Right ventricle myocardium inferior (tissue), 1 donor: Measurements from ENCODE around the gene PRR29. TPM values are rescaled to one million over a fixed set of nuclear protein-coding genes. Genes with fewer than 3 reads are reported as not detected.

Experiments
- ATAC-seq: fragments of 200-7000 bp; cut with Tn5 transposase; one replicate; pipeline ENCODE4 v1.9.1; 2020; ENCODE audit warnings: mild to moderate bottlenecking, moderate library complexity
- DNase-seq: peaks from one replicate; pipeline ENCODE4 v3.0.0; 2021; ENCODE audit errors: missing footprints
- intact Hi-C: fragments of 100-400 bp; cut with DNase I; formaldehyde crosslinking; loops from one replicate; pipeline ENCODE4 v1.11.0; 2022
- total RNA-seq: library from RNA; stranded (reverse); fragmentation: NEBNext Ultra II Directional; extraction: Animal tissue kit (Norgen Biotek cat#: 25700); gene quantifications from one replicate; pipeline ENCODE4 v1.2.1, GENCODE V29; 2021
- donor health status: DM: no; HTN: yes; CAD: no; lungs with severe emphysema.

The PRR29 gene
- total RNA-seq, 1 donor from 2014 or later, result 0.51 TPM

DNA sequence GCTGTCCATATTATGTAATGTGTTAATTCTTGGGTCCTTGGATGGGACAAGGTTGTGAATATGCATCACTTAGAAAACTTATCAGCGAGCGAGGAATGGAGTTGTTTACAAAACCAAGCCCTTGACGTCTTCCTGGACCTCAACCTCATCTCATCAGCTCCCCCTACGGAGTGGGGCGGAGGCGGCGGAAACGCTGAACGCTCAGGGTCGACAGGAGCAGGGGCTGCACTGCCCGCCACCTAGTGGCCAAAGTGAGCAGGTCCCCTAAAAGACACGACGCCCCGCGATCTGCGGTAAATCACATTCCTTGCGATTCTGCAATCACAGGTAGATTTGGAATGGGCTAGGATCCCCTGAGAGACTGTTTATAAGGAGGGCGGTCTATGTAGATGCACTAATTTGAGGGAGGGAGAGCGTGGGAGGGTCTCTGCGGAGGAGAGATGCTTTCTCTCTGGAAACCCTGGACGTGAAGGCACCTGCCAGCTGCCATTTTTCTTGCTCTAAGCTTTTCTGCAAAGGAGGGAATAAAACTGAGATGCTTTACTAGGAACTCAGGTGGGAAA, 27.7 kb downstream of the PRR29 start:
- peak; percentile 61 for ATAC-seq
- DNase-seq, result peak; percentile 86
- intact Hi-C loops, result loop anchor here (2.0 kb wide), 2 partner anchors 107 to 257 kb away; partner anchors contain the start of gene GH1

DNA sequence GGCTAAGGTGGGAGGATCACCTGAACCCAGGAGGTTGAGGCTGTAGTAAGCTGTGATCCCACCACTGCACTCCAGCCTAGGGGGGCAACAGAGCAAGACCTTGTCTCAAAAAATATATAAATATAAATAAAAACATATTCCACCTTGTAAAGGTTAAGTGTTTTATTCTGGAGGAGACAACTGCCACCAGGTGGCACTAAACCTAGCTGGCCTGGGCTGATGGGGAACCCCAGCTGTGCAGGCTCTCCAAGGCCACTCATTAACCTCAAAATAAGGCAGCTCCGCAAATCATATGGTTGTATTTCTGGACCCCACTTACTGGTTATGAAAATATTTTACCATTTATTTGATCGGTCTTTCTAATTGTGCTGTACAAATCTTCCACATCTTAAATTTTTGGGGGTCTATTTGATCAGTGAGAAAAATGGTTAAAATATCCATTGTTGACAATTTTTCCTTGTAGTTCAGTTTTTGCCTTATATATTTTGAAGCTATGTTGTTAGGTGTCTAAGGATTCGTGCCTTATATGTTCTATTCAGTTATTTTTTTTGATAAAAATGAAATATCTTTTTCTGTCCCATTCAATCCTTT, 30.8 kb downstream of the PRR29 start:
- ATAC-seq (no peak), DNase-seq (peak; percentile 69)
- intact Hi-C loops, result loop anchor here (2.0 kb wide), 1 partner anchor 106 kb away; no protein-coding TSS in a partner anchor

DNA sequence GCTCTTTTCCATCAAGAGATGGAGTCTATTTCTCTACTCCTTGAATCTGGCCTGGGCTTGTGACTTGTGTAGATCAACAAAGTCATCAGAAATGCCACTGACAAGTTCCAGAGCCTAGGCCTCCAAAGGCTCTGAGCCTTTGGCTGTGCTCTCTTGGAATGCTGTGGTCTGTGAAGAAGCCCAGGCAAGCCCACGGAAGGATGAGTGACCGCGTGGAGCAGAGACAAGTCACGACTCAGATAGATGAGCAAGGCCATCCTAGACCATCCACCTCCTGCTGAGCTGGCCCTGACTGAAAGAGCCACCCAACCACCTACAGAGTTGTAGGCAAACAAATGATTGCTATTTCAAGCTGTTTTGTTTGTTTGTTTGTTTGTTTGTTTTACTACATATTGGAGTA, 33.9 kb downstream of the PRR29 start:
- intact Hi-C loops, result no loop called here
- DNase-seq (no peak), ATAC-seq (no peak)

DNA sequence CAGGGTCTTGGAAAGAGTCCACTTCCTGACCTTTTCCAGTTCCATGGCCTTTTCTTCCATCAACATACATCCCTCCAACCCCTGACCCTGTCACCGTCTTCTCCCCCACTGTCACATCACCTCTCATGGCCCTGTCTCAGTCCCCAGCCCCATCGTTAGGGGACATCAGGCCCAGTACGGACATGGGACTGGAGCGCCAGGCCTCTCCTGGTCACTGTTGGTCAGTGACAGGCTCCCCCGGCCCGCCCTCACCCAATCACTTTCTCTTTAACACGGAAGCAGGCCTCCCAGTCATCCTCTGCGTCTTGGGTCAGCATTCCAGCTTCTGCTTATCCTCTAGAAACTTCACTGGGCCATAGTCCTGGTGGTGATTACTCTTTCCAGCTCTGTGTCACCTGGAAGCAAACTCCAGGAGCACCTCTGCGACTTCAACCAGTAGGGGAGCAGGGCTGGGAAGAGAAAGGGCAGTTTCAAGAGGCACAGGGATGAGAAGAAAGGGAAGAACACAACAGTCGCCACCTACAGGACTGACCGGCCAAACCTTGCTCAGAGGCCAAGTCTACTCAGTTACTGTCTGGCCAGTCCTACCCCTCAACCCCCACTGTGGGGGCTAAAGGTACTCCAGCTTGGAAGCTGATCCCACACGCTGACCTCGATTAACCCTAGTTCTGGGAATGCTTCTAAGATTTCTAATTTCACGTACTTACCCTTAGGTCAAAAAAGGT, 38.2 kb downstream of the PRR29 start:
- ATAC-seq (no peak), DNase-seq (no peak)
- intact Hi-C loops, result no loop called here

DNA sequence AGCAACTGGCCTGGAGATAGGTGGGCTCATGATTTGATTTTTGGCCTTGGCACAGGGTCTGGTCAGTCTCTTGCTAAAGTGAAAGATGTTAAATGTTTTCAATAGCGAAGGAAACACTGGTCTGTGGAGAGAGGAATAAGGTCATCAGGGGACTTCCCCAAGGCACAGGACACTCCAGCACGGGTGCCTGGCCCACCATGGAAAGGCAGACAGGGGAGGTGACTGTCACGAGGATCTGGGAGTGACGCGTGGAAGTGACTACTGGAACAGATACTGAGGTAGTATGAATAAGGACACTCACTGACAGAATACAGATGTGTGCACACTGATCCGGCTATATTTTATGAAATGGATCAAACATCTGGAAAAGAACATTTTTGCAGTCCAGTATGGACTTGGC, 39.0 kb downstream of the PRR29 start:
- ATAC-seq, result no peak
- DNase-seq, result no peak
- intact Hi-C loops, result no loop called here

DNA sequence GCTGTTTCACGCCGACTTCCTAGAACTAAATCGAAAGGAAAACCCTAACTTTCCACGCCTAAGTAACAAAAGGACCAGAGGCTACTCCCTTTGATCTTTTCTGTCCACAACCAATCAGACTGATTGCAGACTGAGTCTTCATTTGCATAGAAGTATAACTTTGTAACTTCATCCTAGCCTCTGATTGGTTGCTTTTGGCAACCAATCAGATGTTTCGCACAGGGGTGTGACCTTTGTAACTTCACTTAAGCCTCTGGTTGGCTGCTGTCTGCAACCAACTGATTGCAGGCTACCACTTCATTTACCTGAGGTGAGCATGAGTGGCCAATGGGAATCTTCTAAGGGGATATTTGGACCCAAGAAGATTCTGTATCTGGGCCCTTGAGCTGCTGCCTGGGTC, 39.7 kb downstream of the PRR29 start:
- DNase-seq (no peak), ATAC-seq (no peak)
- intact Hi-C loops, result no loop called here

DNA sequence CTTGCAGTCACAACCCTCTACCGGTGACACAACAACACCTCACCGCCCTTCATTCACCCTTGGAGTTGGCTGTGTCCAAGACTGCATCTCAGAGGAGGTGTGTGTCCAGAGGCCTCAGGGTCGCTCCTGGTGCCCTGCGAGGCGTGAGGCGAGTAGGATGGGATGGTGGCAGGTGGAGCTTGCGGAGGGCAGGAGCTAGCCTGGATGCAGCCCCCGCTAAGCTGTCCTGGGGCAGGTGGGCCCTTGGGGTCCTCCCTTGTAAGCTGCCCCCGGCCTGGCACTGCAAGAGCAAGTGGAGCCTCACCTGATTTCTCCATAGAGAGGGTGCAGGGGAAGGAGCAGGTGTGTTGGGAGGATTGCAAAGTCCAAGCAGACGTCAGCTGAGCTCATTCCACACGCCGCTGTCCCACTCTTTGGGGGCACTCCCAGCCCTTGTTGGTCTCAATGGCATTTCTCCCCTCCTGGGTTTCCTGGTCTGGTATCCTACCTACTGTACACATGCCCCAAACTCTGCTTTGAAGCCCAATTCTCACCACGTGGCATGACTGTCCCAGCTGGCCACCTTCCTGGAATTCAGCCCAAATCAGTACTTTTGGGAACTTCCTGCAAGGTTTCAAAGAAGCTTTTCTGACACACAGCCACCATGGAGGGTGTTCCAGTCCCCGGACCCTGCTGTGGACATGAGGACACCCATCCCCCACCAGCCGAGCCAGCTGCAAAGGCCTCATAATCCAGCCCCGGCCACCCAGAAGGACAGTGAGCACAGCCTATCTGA, 40.4 kb downstream of the PRR29 start:
- ATAC-seq (no peak), DNase-seq (no peak)
- intact Hi-C loops, result no loop called here

DNA sequence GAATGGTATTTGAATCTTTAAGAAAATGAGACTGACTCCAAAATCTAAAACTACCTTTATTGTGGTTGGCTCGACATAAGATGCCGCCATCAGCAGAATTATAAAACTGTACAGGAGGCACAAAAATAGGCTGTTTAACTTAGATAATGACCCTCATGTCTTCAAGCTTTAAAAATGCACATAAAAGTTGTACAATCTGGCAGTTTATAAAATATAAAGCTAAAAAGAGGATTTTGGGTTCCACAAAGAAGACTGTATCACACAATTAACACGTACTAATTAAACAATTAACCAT, 40.9 kb downstream of the PRR29 start:
- no peak for ATAC-seq
- intact Hi-C loops, result no loop called here
- no peak for DNase-seq

DNA sequence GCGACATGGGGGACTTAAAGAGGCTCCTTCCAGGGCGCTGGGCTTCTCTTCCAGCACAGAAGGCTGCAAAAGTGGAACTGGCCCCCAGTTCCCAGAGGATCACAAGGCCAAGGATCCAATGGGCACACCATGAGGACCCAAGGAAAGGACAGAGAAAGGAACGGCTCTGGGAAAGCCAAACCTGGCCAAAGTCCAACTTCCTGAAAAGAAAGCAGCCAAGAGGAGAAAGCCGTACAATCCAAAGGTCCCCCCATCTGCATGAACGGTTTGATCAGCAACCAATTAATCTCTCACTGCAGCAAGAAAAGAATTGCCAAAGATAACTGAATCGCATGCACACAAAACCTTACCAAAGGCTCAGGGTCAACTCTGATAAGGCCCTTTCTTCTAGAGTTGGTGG, 42.1 kb downstream of the PRR29 start:
- no peak for ATAC-seq
- DNase-seq, result no peak
- intact Hi-C loops, result no loop called here

DNA sequence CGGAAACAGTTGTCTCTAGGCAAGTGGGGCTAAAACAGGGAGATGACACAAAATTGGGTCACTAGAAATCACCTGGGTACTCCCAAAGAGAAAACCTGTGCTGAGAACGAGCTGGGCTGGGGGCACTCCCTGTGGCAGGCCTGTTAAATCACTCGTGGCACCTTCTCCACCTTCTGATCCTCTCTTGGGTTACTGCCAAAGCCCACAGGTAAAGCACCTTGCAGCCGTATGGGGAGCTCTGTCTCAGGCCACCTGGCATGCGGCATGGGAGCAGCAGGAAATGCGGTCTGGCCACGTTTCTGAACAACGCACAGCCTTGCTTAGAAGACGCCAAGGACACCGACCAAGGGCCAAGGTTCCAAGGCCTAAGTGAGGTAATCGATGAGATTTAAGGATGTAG, 43.8 kb downstream of the PRR29 start:
- intact Hi-C loops, result no loop called here
- ATAC-seq (no peak), DNase-seq (no peak)

DNA sequence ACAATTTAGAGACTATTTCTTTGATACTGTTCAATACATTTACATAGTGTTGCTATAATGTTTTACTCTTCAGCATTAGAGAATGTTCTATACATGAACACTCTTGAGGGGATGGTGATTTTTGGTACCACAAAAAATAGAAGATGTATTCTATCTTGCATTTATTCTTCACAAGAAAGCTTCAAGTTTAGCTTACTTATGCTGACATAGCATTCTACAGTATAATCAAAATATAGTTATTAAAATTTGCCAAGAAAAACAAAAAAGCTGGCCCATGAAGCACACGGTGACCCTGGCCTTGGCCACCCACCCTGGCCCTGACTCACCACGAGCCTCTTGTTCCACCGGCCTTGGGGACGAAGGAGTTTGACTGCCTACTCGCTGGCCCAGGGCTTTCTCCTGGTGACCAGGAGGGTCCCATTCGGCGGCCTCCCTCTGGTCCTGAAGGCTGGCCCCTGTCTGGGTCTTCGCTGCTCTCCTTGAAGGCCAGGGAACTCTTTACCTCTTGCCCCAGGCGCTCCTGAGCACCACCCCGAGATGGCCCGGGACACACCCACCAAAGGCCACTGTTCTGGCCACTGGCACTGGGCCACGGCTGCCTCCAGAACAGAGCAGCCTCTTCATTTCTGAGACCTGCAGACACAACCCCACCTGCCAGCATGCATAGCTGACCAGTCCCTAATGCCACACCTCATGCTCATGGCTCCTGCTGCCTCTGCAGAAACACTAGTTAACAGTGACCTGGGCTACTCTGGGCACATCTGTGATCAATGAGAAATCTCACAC, 44.7 kb downstream of the PRR29 start:
- intact Hi-C loops, result no loop called here
- ATAC-seq (no peak), DNase-seq (peak; percentile 65)

DNA sequence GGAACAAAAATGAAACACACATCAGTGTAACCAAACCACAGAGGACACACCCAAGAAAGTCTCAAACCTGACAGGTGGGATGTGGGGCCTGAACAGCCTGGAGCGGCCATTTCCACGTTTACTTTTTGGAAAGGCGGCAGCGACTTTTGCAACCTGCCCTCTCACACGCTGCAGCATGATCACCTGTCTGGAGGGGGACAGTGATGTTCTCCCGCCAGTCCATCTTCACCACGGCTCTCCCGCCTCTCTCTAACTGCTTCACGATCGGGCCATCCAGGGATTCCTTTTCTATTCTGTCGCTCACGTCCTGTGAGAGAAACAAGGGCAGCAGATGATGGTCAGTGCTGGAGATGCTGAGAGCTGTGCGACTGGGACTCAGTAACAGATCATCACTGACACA, 47.0 kb downstream of the PRR29 start:
- ATAC-seq (no peak), DNase-seq (no peak)
- intact Hi-C loops, result no loop called here

DNA sequence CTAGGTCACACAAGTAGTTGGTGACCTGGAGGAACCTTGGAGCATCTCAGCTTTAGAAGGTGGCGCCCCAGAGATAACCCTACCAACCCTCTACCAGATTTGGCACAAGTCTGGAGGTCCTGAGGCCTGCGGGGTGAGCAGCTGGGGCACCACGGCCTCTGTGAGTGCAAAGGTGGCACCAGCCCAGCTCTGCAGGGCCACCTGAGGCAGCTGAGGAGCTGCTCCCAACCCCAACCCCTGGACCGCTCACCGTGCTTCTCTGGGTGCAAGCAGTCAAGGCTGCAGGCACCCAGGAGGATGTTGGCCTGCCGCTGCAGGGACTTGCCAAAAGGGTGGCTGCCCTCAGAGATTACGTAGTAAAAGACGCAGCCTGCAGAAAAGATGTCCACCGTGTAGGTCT, 50.7 kb downstream of the PRR29 start:
- intact Hi-C loops, result no loop called here
- no peak for ATAC-seq
- no peak for DNase-seq

DNA sequence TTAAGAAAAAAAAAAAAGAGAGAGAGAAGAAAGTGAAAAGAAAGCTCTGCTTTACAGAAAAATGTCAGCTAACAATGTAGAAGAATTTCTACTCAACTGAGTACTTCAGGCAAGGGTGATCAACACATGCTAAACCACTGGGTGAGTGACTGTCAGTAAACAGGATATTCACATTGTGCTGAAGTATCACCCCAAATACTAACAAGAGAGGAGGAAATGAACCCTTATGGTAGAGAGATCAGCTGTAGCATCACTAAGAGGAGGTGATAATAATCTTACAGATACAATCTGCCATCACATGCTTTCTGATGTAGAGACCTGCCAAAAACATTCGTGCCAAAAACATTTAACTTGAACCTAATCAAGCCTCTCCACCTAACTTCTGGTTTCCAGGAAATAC, 53.0 kb downstream of the PRR29 start:
- intact Hi-C loops, result no loop called here
- no peak for ATAC-seq

DNA sequence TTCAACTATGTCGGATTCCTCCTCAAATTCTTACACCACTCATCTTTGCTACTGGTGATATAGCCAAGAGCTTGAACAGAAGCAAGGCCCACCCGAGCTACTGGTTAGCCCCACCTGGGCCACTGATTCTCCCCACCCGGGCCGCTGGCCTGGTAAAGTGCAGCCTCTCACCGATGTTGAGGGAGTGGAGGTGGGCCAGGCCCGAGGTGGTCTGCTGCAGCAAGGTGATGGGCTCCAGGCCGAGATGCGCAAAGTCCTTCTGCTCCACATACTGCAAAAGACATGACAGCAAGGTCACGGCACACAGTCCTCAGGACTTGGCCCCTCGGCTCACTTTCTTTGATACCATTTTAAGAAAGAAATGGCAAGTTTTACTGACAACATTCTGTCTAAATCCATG, 55.0 kb downstream of the PRR29 start:
- ATAC-seq, result no peak
- intact Hi-C loops, result no loop called here

More for the DNA sequence above, 53.0 kb downstream of the PRR29 start:
- no peak for DNase-seq

More for the DNA sequence above, 55.0 kb downstream of the PRR29 start:
- no peak for DNase-seq
